HepG2 (cell line): ENCODE data around the gene ATP5PB. TPM values are rescaled to one million over a fixed set of nuclear protein-coding genes. Genes with fewer than 3 reads are reported as not detected.

Source experiments
- ASH2L ChIP-seq: fragments of 300-600, 200-600 bp; sonication (generic); IDR thresholded peaks from 2 replicates; pipeline ENCODE4 v1.7.0; 2017; ENCODE audit warnings: low read depth, mild to moderate bottlenecking, moderate library complexity, mixed read lengths, low read length; ENCODE audit not compliant: insufficient read length
- CBX5 ChIP-seq: sonication (generic); formaldehyde crosslinking; IDR thresholded peaks from 2 replicates; pipeline ENCODE4 v1.4.0; 2020; ENCODE audit warnings: missing genetic modification reagents, borderline replicate concordance
- GATA4 ChIP-seq: sonication (generic); IDR thresholded peaks from 2 replicates; pipeline ENCODE4 v1.6.1; 2016; ENCODE audit warnings: antibody characterized with exemption, low read depth, borderline replicate concordance
- HES4 ChIP-seq: sonication (generic); formaldehyde crosslinking; IDR thresholded peaks from 2 replicates; pipeline ENCODE4 v1.9.0; 2021; ENCODE audit warnings: mild to moderate bottlenecking, missing genetic modification reagents, borderline replicate concordance
- HMG20A ChIP-seq: IDR thresholded peaks from 2 replicates; pipeline ENCODE4 v1.6.1; 2016; ENCODE audit warnings: borderline replicate concordance
- KDM2A ChIP-seq: sonication (generic); formaldehyde crosslinking; IDR thresholded peaks from 2 replicates; pipeline ENCODE4 v1.4.0; 2020; ENCODE audit warnings: low read depth, missing genetic modification reagents, borderline replicate concordance
- MED8 ChIP-seq: sonication (generic); formaldehyde crosslinking; IDR thresholded peaks from 2 replicates; pipeline ENCODE4 v1.8.1; 2023; ENCODE audit warnings: mild to moderate bottlenecking, missing genetic modification reagents; ENCODE audit not compliant: insufficient replicate concordance
- SOX6 ChIP-seq, 2 experiments: fragments of 450-650 bp in 1 of 2; sonication (generic) in 1 of 2; formaldehyde crosslinking in 1 of 2; IDR thresholded peaks; 2 replicates each; pipeline versions ENCODE4 v1.4.0 to v1.6.1; 2017 to 2020; ENCODE audit warnings: antibody characterized with exemption in 1 of 2, mild to moderate bottlenecking in 1 of 2, missing genetic modification reagents in 1 of 2
- ZBTB1 ChIP-seq: sonication (generic); formaldehyde crosslinking; IDR thresholded peaks from 2 replicates; pipeline ENCODE4 v1.4.0; 2020; ENCODE audit warnings: missing genetic modification reagents, borderline replicate concordance
- ZNF761 ChIP-seq: sonication (generic); formaldehyde crosslinking; conservative IDR thresholded peaks from 2 replicates; pipeline ENCODE4 v1.4.0; 2020; ENCODE audit warnings: mild to moderate bottlenecking, missing genetic modification reagents
- polyA plus RNA-seq, 8 experiments: library from polyadenylated mRNA; depleted of rRNA in 3 of 8; stranded (reverse) in 7 of 8; unstranded in 1 of 8; fragments of >200 nt; fragmentation: Illumina TruSeq in 4 of 8; extraction: Trizol in 4 of 8; gene quantifications; 2 replicates each; pipeline versions ENCODE4 v1.2.1 to v1.2.3, GENCODE V29; 2011 to 2016; ENCODE audit warnings: low read depth in 4 of 8, missing spikeins in 1 of 8, mixed read lengths in 1 of 8; ENCODE audit not compliant: insufficient read depth in 1 of 8
- total RNA-seq, 5 experiments: library from RNA; depleted of rRNA; stranded (reverse); fragments of >200 nt; fragmentation: Illumina TruSeq; extraction: Trizol; gene quantifications; 2 replicates each; pipeline ENCODE4 v1.2.3, GENCODE V29; 2016; ENCODE audit warnings: low read depth in 1 of 5
- TF ChIP-seq, protein P1 (sequence below): sonication (generic); formaldehyde crosslinking; IDR thresholded peaks from 2 replicates; pipeline ENCODE4 v1.4.0; 2020; ENCODE audit warnings: mild to moderate bottlenecking, missing genetic modification reagents

Gene ATP5PB
- total and polyA plus RNA-seq, 2 of the 13 experiments (the other 11 are each of a cell fraction or from before 2014, with no cell fraction given), result 297 to 541 TPM

DNA sequence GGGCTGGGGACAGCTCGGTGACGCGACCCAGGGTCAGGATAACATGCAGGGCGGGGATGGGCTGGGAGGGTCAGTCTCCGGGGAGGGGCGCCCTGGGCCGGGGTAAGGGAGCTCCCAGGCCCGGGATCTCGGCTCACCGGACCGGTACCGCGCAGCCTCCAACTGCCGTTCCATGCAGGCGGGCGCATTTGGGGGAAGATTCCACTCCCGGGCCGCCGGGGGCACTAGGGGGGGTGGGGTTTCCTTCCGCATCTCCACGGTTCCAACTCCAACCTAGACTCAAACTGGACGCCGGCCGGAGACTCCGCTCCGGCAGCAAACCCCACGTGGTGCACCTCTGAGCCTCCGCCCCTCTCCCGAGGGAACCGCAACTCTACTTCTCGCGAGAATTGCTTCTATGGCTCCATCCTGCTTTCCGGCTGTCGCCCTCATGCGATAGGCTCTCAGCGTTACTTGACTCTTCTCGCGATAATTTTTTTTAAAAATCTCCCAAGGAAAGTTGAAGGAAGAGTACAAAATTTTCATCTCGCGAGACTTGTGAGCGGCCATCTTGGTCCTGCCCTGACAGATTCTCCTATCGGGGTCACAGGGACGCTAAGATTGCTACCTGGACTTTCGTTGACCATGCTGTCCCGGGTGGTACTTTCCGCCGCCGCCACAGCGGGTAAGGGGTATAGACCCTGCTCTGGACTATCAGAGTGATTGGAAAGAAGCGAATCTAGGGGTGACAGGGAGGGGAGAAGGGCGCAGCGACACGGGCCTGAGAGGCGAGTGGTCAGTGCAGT is at the start of gene ATP5PB, which contains the start of gene WDR77 (continued):
- TF ChIP-seq, protein P1, sequence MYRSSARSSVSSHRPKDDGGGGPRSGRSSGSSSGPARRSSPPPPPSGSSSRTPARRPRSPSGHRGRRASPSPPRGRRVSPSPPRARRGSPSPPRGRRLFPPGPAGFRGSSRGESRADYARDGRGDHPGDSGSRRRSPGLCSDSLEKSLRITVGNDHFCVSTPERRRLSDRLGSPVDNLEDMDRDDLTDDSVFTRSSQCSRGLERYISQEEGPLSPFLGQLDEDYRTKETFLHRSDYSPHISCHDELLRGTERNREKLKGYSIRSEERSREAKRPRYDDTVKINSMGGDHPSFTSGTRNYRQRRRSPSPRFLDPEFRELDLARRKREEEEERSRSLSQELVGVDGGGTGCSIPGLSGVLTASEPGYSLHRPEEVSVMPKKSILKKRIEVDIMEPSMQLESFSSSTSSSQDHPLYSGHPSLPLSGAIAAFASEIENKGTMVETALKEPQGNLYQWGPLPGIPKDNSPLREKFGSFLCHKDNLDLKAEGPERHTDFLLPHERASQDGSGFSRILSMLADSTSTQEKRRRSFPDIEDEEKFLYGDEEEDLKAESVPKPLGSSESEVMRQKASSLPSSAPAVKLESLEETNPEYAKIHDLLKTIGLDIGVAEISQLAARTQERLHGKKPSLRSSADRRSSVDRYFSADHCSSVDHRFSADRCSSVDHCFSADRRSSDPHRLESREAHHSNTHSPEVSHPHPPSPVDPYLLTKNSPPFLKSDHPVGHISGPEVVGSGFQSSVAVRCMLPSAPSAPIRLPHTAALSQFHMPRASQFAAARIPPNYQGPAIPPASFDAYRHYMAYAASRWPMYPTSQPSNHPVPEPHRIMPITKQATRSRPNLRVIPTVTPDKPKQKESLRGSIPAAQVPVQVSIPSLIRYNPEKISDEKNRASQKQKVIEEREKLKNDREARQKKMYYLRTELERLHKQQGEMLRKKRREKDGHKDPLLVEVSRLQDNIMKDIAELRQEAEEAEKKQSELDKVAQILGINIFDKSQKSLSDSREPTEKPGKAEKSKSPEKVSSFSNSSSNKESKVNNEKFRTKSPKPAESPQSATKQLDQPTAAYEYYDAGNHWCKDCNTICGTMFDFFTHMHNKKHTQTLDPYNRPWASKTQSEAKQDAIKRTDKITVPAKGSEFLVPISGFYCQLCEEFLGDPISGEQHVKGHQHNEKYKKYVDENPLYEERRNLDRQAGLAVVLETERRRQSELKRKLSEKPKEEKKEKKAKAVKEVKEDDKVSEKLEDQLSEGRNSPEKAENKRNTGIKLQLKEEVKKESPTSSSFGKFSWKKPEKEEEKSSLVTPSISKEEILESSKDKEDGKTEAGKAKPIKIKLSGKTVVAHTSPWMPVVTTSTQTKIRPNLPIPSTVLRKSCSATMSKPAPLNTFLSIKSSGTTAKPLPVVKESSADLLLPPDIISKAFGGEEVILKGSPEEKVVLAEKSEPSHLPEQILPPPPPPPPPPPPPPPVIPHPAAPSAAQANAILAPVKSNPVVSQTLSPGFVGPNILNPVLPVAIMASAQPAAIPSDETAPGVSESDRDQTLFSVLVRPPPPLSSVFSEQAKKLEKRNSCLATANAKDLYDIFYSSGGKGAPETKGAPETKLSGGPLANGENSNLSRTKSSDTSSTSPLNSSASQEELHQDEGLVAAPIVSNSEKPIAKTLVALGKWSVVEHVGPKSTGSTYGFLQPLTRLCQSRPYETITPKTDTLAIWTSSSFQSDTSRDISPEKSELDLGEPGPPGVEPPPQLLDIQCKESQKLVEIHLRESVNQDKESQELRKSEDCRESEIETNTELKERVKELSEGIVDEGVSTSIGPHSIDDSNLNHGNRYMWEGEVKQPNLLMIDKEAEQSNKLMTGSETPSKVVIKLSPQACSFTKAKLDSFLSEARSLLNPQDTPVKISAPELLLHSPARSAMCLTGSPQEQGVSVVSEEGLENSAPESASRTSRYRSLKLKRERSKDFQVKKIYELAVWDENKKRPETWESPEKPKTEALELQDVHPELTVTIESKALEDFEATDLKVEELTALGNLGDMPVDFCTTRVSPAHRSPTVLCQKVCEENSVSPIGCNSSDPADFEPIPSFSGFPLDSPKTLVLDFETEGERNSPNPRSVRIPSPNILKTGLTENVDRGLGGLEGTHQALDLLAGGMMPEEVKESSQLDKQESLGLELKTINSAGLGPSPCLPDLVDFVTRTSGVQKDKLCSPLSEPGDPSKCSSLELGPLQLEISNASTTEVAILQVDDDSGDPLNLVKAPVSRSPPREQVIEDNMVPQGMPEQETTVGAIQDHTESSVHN, result no peak
- no peak for TF ChIP-seq HES4
- TF ChIP-seq ZNF761 (CRISPR knock-in tag), result no peak
- TF ChIP-seq ZBTB1 (CRISPR knock-in tag), result no peak
- TF ChIP-seq ASH2L, result peak; percentile 80
- TF ChIP-seq GATA4, result no peak
- peak; percentile 68; the same call in 1 of the 2 replicates for TF ChIP-seq KDM2A (CRISPR knock-in tag)
- no peak; the same call in 1 of the 2 replicates for TF ChIP-seq CBX5 (CRISPR knock-in tag)
- no peak for TF ChIP-seq HMG20A
- no peak for TF ChIP-seq SOX6 (IDR thresholded peaks at IDR 0.05)
- TF ChIP-seq SOX6 (CRISPR knock-in tag; IDR thresholded peaks at IDR 0.05), result no peak; the same call in 1 of the 2 replicates
- no peak for TF ChIP-seq MED8 (CRISPR knock-in tag)
